Transverse colon (tissue), 4 donors: ENCODE results near the gene SUDS3. TPM values are rescaled to one million over a fixed set of nuclear protein-coding genes. Genes with fewer than 3 reads are reported as not detected.
"Not testable (repeated sequence)": the region's sequence is repeated elsewhere in the genome, so short reads cannot be mapped to it uniquely, and the experiment has no call there.

Experiments
- DNase-seq: peaks from one replicate; pipeline ENCODE4 v3.0.0-alpha.2; 2019
- H3K27ac ChIP-seq, 4 donors: fragments of 200-600 bp; sonication (generic); 2 replicates each; pipeline ENCODE4 v1.5.1; 2016 to 2018; ENCODE audit warnings: inconsistent platforms in 4 of 4
- H3K27me3 ChIP-seq: fragments of 200-600 bp; sonication (generic); 2 replicates; pipeline ENCODE4 v1.5.1; 2017; ENCODE audit warnings: inconsistent platforms
- H3K36me3 ChIP-seq, 4 donors: fragments of 200-600 bp; sonication (generic); 2 replicates each; pipeline ENCODE4 v1.5.1; 2017 to 2019; ENCODE audit warnings: inconsistent platforms in 4 of 4
- H3K4me1 ChIP-seq, 4 donors: fragments of 200-600 bp; sonication (generic); 2 replicates each; pipeline ENCODE4 v1.5.1; 2017 to 2020; ENCODE audit warnings: inconsistent platforms in 4 of 4
- H3K4me3 ChIP-seq, 4 donors: fragments of 200-600 bp; sonication (generic); 1 replicate in 1 of 4; 2 replicates in 3 of 4; pipeline versions ENCODE4 v1.5.1 to v1.6.1; 2017 to 2019; ENCODE audit warnings: inconsistent platforms in 4 of 4
- H3K9me3 ChIP-seq, 2 donors: fragments of 200-600 bp; sonication (generic); 2 replicates each; pipeline ENCODE4 v1.5.1; 2017 to 2019; ENCODE audit warnings: inconsistent platforms in 2 of 2
- EP300 ChIP-seq: sonication (generic); formaldehyde crosslinking; IDR thresholded peaks from one replicate; pipeline ENCODE4 v1.6.1; 2017; ENCODE audit warnings: antibody characterized with exemption, low read depth
- POLR2A ChIP-seq: fragments of 450-650 bp; IDR thresholded peaks from one replicate; pipeline ENCODE4 v1.6.1; 2016; ENCODE audit warnings: antibody characterized with exemption, mild to moderate bottlenecking, moderate library complexity
- POLR2AphosphoS5 ChIP-seq, 3 donors: sonication (generic); formaldehyde crosslinking; IDR thresholded peaks; one replicate each; pipeline ENCODE4 v1.6.1; 2016; ENCODE audit warnings: antibody characterized with exemption in 3 of 3
- WGBS, 2 donors: methylation state at CpG; one replicate each; pipeline ENCODE4 v1.1.5; 2018; ENCODE audit warnings: low coverage in 1 of 2; 5-methylcytosine and 5-hydroxymethylcytosine counted together
- in situ Hi-C, 4 donors: fragments of 200-750 bp; cut with MboI; loops; one replicate each; pipeline versions ENCODE4 v1.15.0 to v1.15.1; 2017; ENCODE audit warnings: low sequenced_read_pairs in 3 of 4, low pct_ligation_motif_present in 1 of 4, low pct_unique_long_range_greater_than_20kb in 1 of 4
- intact Hi-C: fragments of 100-400 bp; cut with DNase I; formaldehyde crosslinking; loops from one replicate; pipeline ENCODE4 v1.15.1; 2023; ENCODE audit warnings: low total_unique reads
- total RNA-seq, 4 donors: library from RNA; depleted of rRNA; stranded (reverse); fragments of >200 nt; gene quantifications; one replicate each; pipeline ENCODE4 v1.1.0, GENCODE V29; 2016
- TF ChIP-seq, protein P1 (sequence below), 5 experiments: fragments of 200-600 bp in 3 of 5; fragments of 450-650 bp in 2 of 5; sonication (generic) in 3 of 5; IDR thresholded peaks; 1 replicate in 2 of 5; 2 replicates in 3 of 5; pipeline ENCODE4 v1.5.1; 2016 to 2017; ENCODE audit warnings: antibody characterized with exemption in 5 of 5, inconsistent platforms in 3 of 5, mild to moderate bottlenecking in 2 of 5, moderate library complexity in 1 of 5

The SUDS3 gene
- total RNA-seq, 4 donors from 2014 or later: 27.5 to 63.4 (median 45.7) TPM

DNA sequence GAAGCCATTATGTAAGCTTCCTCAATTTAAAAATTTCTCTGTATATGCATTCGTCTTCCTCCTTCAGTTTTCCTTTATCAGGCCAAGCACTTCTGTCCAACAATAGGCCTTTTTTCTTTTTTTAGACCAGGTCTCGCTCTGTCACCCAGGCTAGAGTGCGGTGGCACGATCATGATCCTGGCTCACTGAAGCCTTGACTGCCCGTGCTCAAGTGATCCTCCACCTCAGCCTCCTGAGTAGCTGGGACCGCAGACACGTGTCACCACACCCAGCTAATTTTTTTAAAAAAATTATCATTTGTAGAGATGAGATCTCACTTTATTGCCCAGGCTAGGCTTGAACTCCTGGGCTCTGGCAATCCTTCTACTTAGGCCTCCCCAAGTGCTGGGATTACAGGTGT lies 29.5 kb upstream of the SUDS3 start:
- Histone ChIP-seq H3K9me3 (no peaks in the 10 kb centered on the region), H3K27me3 (no peaks in the 10 kb centered on the region), H3K4me3 (no peak overlapping the region), H3K4me1 (peaks cover 3 to 26% (median 8%) of the 10 kb centered on the region in 4 donors), H3K36me3 (no peaks in the 10 kb centered on the region), H3K27ac (no peak overlapping the region)
- intact Hi-C loops: no loop called here
- WGBS, 2 donors: 70 to 74% methylated on average over 7 of the region's 7 CpGs
- DNase-seq: no peak
- TF ChIP-seq EP300 (no peak), POLR2A (no peak), POLR2AphosphoS5 (IDR thresholded peaks at IDR 0.05) (no peak)
- TF ChIP-seq, protein P1, sequence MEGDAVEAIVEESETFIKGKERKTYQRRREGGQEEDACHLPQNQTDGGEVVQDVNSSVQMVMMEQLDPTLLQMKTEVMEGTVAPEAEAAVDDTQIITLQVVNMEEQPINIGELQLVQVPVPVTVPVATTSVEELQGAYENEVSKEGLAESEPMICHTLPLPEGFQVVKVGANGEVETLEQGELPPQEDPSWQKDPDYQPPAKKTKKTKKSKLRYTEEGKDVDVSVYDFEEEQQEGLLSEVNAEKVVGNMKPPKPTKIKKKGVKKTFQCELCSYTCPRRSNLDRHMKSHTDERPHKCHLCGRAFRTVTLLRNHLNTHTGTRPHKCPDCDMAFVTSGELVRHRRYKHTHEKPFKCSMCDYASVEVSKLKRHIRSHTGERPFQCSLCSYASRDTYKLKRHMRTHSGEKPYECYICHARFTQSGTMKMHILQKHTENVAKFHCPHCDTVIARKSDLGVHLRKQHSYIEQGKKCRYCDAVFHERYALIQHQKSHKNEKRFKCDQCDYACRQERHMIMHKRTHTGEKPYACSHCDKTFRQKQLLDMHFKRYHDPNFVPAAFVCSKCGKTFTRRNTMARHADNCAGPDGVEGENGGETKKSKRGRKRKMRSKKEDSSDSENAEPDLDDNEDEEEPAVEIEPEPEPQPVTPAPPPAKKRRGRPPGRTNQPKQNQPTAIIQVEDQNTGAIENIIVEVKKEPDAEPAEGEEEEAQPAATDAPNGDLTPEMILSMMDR (IDR thresholded peaks at IDR 0.05): no peak
- in situ Hi-C loops: no loop called here

GRCh38 chr12:118347916-118348315 lies 28.4 kb upstream of the SUDS3 start:
- intact Hi-C loops (no loop called here), in situ Hi-C loops (no loop called here)
- WGBS, 2 donors: 65 to 81% methylated on average over 2 of the region's 2 CpGs
- peaks cover 3 to 20% (median 5%) of the 10 kb centered on the region in 4 donors for H3K4me1 ChIP-seq
- TF ChIP-seq EP300 (no peak), POLR2AphosphoS5 (IDR thresholded peaks at IDR 0.05) (no peak)
- TF ChIP-seq, protein P1 (IDR thresholded peaks at IDR 0.05): no peak
- no peak overlapping the region for H3K4me3 ChIP-seq
- H3K36me3 ChIP-seq: no peaks in the 10 kb centered on the region
- H3K27ac ChIP-seq: peak overlapping the region in 1 of 4 donors; percentile 6
- no peak for DNase-seq
- H3K27me3 ChIP-seq: no peaks in the 10 kb centered on the region
- no peaks in the 10 kb centered on the region for H3K9me3 ChIP-seq

GRCh38 chr12:118350908-118351559 lies 25.3 kb upstream of the SUDS3 start:
- Histone ChIP-seq H3K27ac (no peak overlapping the region), H3K36me3 (no peaks in the 10 kb centered on the region), H3K27me3 (no peaks in the 10 kb centered on the region), H3K4me1 (peaks cover 3 to 22% (median 7%) of the 10 kb centered on the region in 4 donors), H3K9me3 (no peaks in the 10 kb centered on the region), H3K4me3 (no peak overlapping the region)
- TF ChIP-seq POLR2AphosphoS5 (IDR thresholded peaks at IDR 0.05): no peak
- TF ChIP-seq, protein P1 (IDR thresholded peaks at IDR 0.05): no peak
- TF ChIP-seq EP300: no peak
- no peak for TF ChIP-seq POLR2A
- WGBS, 2 donors: 80 to 88% methylated on average over 6 of the region's 6 CpGs
- in situ Hi-C loops: loop anchor here in 1 of 4 donors (25.0 kb wide), 1 partner anchor 164 kb away; no protein-coding TSS in a partner anchor
- DNase-seq: no peak
- intact Hi-C loops: no loop called here

DNA sequence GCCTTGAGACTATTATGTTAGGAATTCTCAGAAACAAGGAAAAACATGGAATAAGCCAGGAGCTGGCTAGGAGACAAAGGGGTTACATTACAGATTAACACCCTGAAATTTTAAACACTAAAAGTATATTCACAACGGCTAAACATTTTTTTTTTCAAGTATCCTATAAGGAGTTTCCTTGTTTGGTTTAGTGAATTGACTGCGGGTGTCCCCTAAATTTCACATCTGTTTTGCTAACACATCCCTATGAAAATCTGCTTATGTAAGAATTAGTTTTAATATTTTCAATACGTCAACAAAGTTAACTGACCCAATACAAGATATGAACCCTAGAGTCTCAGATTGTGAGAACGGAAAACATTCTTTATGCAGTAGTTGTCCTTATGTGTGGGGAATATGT lies 22.6 kb upstream of the SUDS3 start:
- Histone ChIP-seq H3K4me3 (no peak overlapping the region), H3K36me3 (no peaks in the 10 kb centered on the region), H3K27ac (no peak overlapping the region), H3K9me3 (no peaks in the 10 kb centered on the region), H3K27me3 (no peaks in the 10 kb centered on the region), H3K4me1 (peaks cover 19 to 34% (median 26%) of the 10 kb centered on the region in 4 donors)
- WGBS, 2 donors: 84 to 90% methylated on average over 4 of the region's 4 CpGs
- in situ Hi-C loops (loop anchor here in 1 of 4 donors (25.0 kb wide), 1 partner anchor 166 kb away; no protein-coding TSS in a partner anchor), intact Hi-C loops (no loop called here)
- TF ChIP-seq POLR2A (no peak), EP300 (no peak), POLR2AphosphoS5 (IDR thresholded peaks at IDR 0.05) (no peak)
- TF ChIP-seq, protein P1 (IDR thresholded peaks at IDR 0.05): no peak
- no peak for DNase-seq

DNA sequence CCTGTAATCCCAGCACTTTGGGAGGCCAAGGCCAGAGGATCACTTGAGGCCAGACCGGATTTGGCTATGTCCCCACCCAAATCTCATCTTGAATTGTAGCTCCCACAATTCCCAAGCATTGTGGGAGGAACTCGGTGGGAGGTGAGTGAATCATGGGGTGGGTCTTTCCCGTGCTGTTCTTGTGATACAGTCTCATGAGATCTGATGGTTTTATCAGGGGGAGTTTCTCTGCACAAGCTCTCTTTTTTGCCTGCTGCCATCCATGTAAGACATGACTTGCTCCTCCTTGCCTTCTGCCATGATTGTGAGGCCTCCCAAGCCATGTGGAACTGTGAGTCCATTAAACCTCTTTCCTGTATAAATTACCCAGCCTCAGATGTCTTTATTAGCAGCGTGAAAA lies 21.9 kb upstream of the SUDS3 start:
- H3K36me3 ChIP-seq, intact Hi-C loops, H3K27me3 ChIP-seq, H3K9me3 ChIP-seq, H3K27ac ChIP-seq, H3K4me3 ChIP-seq, DNase-seq: not testable (repeated sequence)
- H3K4me1 ChIP-seq: peaks cover 19 to 39% (median 26%) of the 10 kb centered on the region in 4 donors
- 94 to 100% methylated on average over 1 to 4 of the region's 4 CpGs for WGBS, 2 donors
- in situ Hi-C loops: loop anchor here in 1 of 4 donors (25.0 kb wide), 1 partner anchor 167 kb away; no protein-coding TSS in a partner anchor
